ENCODE measurements around the gene B4GALT3.

- TF ChIP-seq, protein P1, sequence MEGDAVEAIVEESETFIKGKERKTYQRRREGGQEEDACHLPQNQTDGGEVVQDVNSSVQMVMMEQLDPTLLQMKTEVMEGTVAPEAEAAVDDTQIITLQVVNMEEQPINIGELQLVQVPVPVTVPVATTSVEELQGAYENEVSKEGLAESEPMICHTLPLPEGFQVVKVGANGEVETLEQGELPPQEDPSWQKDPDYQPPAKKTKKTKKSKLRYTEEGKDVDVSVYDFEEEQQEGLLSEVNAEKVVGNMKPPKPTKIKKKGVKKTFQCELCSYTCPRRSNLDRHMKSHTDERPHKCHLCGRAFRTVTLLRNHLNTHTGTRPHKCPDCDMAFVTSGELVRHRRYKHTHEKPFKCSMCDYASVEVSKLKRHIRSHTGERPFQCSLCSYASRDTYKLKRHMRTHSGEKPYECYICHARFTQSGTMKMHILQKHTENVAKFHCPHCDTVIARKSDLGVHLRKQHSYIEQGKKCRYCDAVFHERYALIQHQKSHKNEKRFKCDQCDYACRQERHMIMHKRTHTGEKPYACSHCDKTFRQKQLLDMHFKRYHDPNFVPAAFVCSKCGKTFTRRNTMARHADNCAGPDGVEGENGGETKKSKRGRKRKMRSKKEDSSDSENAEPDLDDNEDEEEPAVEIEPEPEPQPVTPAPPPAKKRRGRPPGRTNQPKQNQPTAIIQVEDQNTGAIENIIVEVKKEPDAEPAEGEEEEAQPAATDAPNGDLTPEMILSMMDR (conservative IDR thresholded peaks at IDR 0.05 in 1 of 2, IDR thresholded peaks at IDR 0.05 in 1 of 2; ENCODE audit: extremely low read depth in 1 of 2, insufficient read depth in 1 of 2, low read depth in 1 of 2, low read length in 2 of 2): peak; percentile 91 to 96
- no peak for TF ChIP-seq EZH2 (IDR thresholded peaks at IDR 0.05; ENCODE audit: borderline replicate concordance, low read length)
Observed at GRCh38 chr1:161209790-161210409, 32.6 kb upstream of the B4GALT3 start.
